NCI-H2029 (cell line): ENCODE data around the gene GRK6.
A peak's percentile ranks its signal among the peaks of the same experiment; 100 is the strongest.

Experiments used
- DNase-seq: peaks from one replicate; lab custom pipeline; 2025; lab: John Stamatoyannopoulos, UW

Gene GRK6

GRCh38 chr5:177454397-177455035 lies 28.0 kb downstream of the GRK6 start:
- peak; percentile 75 for DNase-seq

- peak; percentile 88 for DNase-seq
Observed at GRCh38 chr5:177455036-177455660, 28.7 kb downstream of the GRK6 start.

DNA sequence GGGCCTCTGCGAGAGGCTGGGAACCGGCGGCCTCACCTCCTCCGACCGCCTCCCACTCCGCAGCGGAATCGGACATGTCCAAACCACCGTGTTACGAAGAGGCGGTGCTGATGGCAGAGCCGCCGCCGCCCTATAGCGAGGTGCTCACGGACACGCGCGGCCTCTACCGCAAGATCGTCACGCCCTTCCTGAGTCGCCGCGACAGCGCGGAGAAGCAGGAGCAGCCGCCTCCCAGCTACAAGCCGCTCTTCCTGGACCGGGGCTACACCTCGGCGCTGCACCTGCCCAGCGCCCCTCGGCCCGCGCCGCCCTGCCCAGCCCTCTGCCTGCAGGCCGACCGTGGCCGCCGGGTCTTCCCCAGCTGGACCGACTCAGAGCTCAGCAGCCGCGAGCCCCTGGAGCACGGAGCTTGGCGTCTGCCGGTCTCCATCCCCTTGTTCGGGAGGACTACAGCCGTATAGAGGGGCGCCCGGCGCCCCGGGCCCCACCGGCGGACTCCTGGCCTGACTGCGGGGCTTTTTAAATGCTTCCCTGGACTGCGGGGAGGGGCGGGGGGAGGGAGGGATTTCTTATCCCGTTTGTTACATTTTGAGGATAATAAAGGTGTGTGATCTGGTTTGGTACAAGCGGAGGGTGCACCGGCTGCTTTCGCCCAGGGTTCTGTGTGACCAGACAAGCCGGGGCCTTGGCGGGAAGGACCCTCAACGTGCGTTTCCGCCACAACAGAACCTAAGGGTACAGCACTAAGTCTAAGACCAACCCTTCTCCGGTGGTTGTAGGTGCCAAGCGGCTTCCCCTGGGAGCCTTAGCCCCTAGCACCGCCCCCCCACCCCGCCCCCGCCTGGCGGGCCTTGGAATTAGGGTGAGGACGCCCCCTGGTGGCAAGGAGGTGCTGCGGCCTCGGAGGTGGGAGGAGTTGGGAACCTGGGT lies 29.4 kb downstream of the GRK6 start:
- DNase-seq, result peak; percentile 82

DNA sequence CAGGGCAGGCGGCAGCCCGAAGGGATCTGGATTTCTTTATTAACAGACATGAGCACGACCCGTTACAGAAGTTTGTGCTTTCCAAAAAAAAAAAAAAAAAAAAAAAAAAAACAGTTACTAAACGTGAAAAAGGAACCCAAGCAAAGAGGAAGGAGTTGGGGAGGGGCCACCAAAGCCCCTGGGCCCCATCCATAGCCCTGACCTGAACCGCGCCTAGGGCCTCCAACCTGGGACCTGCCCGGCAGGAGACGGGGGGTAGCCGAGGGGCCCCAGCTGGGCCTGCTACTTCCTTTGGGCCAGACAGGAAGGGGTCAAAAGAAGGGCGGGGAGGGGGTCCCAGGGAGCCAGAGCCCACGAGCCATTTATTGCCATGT lies 30.1 kb downstream of the GRK6 start:
- no peak for DNase-seq

GRCh38 chr5:177456976-177457851 lies 30.7 kb downstream of the GRK6 start:
- DNase-seq, result peak; percentile 97

DNA sequence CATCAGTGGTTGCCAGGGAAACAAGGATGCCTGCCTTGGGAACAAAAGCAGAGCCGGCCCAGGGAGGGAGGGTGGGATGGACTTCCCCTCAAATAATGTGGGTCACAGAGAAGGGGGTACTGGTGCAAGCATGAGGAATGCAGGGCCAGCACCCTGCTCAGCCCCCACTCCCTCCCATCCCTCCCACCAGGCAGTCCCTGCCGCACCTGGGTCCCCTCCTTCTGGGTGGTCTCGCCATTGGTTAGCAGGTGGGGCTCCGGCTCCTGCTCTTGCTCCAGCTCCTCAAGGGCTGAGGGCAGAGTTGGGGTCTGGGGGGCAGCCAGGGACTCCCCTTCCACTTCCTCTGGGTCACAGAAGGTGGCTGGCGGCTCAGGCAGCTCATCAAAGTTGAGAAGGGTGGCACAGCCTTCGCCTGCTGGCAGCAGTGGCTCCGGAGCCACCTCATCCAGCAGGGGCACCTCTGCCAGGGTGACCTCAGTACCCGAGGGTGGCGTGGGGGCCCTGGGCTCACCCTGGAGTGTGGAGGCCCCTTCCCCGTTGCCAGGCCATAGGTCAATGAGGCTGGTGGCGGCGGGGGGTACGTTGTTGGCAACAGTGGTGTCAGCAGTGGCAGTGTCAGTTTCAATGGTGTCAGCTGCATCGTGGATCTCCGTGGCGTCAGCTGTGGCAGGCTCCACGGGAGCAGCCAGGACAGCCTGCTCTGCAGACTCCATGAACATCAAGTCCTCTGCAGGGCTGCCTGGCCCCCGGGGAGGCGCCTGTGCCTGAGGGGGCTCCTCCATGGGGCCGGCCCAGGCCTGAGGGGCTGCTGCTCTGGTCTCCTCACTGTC lies 31.6 kb downstream of the GRK6 start:
- no peak for DNase-seq

GRCh38 chr5:177458912-177459350 lies 32.5 kb downstream of the GRK6 start:
- no peak for DNase-seq

DNA sequence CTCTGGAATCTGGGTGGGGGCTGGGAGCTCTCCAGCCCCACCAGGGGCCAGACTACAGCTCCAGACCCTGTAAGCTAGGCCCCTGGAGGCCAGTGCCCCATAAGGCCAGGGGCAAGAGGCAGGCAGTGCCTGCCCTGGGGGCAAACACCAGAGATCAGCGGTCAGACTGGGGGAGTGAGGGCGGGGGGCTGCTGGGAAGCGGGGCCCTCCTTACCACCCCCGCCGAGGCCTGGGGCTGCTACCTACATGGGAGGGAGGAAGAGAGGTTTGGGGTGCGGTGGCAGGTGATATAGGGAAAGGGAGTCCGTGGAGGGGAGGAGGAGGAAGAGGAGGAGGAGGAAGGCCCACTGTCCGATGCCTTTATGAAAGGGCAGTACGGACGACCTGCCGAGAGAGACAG lies 32.9 kb downstream of the GRK6 start:
- DNase-seq, result no peak

GRCh38 chr5:177459819-177460628 lies 33.5 kb downstream of the GRK6 start:
- no peak for DNase-seq

GRCh38 chr5:177462021-177462670 lies 35.7 kb downstream of the GRK6 start:
- no peak for DNase-seq

DNA sequence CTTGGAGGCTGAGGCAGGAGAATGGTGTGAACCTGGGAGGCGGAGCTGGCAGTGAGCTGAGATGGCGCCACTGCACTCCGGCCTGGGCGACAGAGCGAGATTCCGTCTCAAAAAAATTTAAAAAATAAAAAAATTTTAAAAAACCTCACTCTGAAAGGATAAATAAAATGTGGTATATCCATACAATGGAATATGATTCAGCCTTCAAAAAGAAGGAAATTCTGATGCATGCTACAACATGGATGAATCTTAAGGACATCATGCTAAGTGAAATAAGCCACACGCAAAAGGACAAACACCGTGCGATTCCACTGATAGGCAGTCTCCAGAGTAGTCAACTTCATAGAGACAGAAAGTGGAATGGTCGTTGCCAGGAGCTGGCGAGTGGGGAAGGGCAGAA lies 38.6 kb downstream of the GRK6 start:
- no peak for DNase-seq

- no peak for DNase-seq
Observed at GRCh38 chr5:177466861-177467260, 40.4 kb downstream of the GRK6 start.

DNA sequence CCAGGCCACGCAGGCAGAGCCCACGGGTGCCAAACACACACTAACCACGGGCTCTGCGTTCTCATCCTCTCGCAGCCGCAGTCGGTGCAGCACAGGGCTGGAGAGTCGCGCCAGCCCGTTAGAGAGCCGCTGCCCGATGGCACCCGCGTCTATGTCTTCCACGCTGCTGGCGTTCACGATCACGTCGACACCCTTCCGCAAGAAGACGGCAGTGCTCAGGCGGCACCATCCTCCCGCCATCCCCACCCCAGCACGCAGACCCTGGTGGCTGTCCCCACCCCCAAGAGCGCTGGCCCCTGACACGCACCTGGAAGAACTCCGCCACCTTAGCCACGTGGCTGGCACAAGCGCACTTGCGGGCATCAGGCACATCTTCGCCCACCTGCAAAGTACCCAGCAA lies 41.0 kb downstream of the GRK6 start:
- no peak for DNase-seq

DNA sequence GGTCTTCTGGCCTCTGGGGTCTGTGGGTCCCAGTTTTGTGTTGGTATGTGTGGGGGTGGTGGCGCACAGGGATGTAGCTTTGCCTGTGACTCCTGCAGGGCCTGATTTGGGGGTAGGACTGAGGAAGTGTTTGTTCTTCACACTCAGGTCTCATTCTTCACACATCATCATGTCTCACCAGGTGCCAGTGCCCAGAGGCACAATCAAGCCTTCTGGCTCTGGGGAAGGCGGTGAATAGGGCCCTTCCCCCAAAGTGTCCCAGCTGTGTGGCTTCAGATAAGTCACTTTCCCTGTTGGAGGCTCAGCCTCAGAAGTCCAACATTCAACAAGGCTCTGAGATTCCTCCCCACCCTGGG lies 41.8 kb downstream of the GRK6 start:
- DNase-seq, result no peak

GRCh38 chr5:177468685-177469628 lies 42.5 kb downstream of the GRK6 start:
- no peak for DNase-seq

DNA sequence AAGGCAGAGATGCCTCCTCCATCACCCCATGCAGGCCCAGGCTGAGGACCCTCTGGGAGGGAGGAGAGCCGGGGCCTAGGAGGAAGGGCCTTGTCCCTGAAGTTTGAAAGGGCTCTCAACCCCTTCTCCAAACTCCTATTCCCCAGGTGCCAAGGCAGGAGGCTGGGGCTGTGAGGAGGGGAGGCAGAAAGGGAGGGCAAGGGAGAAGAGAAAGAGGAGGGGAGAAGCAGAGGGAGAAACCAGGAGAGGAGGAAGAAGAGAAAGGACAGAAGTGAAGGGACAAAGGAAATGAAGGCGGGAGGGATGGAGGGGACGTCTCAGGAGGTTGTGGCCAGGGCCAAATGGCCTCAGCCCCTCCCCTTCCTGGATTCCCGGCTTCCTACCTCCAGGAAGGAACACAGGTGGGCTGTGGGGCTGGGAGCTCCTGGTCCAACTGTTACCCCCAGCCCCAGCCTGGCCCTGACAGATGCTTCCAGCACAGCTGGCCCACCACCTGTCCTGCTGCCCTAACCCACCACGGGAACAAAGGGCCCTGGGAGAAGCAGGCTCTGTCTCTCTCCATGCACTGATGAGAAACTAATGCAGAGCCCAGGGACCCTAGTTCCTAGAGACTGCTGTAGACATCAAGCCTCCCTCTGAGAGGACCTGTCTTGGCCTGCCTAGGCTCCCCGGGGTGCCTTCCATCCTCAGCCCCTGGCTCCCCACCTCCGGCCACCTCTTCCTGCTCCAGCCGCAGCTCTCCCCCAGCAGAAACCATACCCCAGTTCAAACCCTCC lies 43.5 kb downstream of the GRK6 start:
- no peak for DNase-seq

GRCh38 chr5:177470759-177471536 lies 44.5 kb downstream of the GRK6 start:
- no peak for DNase-seq
